Measurements from ENCODE around the gene CIZ1. TPM values are rescaled to one million over a fixed set of nuclear protein-coding genes. Genes with fewer than 3 reads are reported as not detected.
A peak's percentile ranks its signal among the peaks of the same experiment; 100 is the strongest.

Gene CIZ1
- total RNA-seq, 1 donor from 2014 or later, result 56.7 TPM

GRCh38 chr9:128204858-128205257, 13.5 kb upstream of the CIZ1 start:
- no peak for TF ChIP-seq CTCF (conservative IDR thresholded peaks at IDR 0.05; ENCODE audit: low read depth, low read length)
- DNase-seq (ENCODE audit: low read depth), result no peak
- H3K4me3 ChIP-seq (ENCODE audit: low read depth, low read length), result peak overlapping the region; percentile 72

GRCh38 chr9:128203707-128204551, 12.6 kb upstream of the CIZ1 start:
- TF ChIP-seq CTCF (conservative IDR thresholded peaks at IDR 0.05; ENCODE audit: low read depth, low read length), result no peak

GRCh38 chr9:128203024-128203706, 11.8 kb upstream of the CIZ1 start, which contains the start of gene DNM1:
TSS of gene DNM1 (plus strand) at chr9:128203379. CDS start at chr9:128203471, 92 bp downstream.
- DNase-seq (ENCODE audit: low read depth), result no peak
- H3K4me3 ChIP-seq (ENCODE audit: low read depth, low read length), result peak within 1 kb of the TSS; percentile 72
- TF ChIP-seq CTCF (conservative IDR thresholded peaks at IDR 0.05; ENCODE audit: low read depth, low read length), result peak; percentile 62

More at GRCh38 chr9:128203707-128204551, 12.6 kb upstream of the CIZ1 start:
- peak overlapping the region; percentile 72 for H3K4me3 ChIP-seq (ENCODE audit: low read depth, low read length)
- DNase-seq (ENCODE audit: low read depth), result no peak

- no peak overlapping the region for H3K4me3 ChIP-seq (ENCODE audit: low read depth, low read length)
- no peak for TF ChIP-seq CTCF (conservative IDR thresholded peaks at IDR 0.05; ENCODE audit: low read depth, low read length)
- DNase-seq (ENCODE audit: low read depth), result no peak
Measured at GRCh38 chr9:128202648-128203023, 11.3 kb upstream of the CIZ1 start.

- no peak overlapping the region for H3K4me3 ChIP-seq (ENCODE audit: low read depth, low read length)
- DNase-seq (ENCODE audit: low read depth), result no peak
- TF ChIP-seq CTCF (conservative IDR thresholded peaks at IDR 0.05; ENCODE audit: low read depth, low read length), result peak; percentile 13
Measured at GRCh38 chr9:128201441-128202369, 10.3 kb upstream of the CIZ1 start.

- no peak for TF ChIP-seq CTCF (conservative IDR thresholded peaks at IDR 0.05; ENCODE audit: low read depth, low read length)
- H3K4me3 ChIP-seq (ENCODE audit: low read depth, low read length), result no peak overlapping the region
- no peak for DNase-seq (ENCODE audit: low read depth)
Measured at GRCh38 chr9:128193469-128194096, 2.2 kb upstream of the CIZ1 start.
